ENCODE results near the gene IL17REL. TPM values are rescaled to one million over a fixed set of nuclear protein-coding genes. Genes with fewer than 3 reads are reported as not detected.
A peak's percentile ranks its signal among the peaks of the same experiment; 100 is the strongest.

Gene IL17REL
- total and polyA plus RNA-seq, 12 donors, result not detected

GRCh38 chr22:49996518-49997250 is 15.9 kb downstream of the IL17REL start:
- intact Hi-C loops (cut with DNase I), result no loop called here
- Histone ChIP-seq H3K4me1 (replicated peaks in 1 of 2) (peaks cover 0 to 8% of the 10 kb centered on the region in 2 donors), H3K4me3 (no peak overlapping the region), H3K27me3 (peaks cover 14% of the 10 kb centered on the region), H3K36me3 (replicated peaks in 1 of 2) (no peaks in the 10 kb centered on the region), H3K27ac (no peak overlapping the region), H3K9me3 (replicated peaks in 1 of 3) (peaks cover 0 to 3% (median 0%) of the 10 kb centered on the region in 3 donors)
- 84 to 87% (median 86%) methylated on average over 16 to 19 of the region's 19 CpGs; no CpG with 5 or more reads in 1 of the 4 donors for WGBS, 4 donors
- no peak for TF ChIP-seq POLR2A (IDR thresholded peaks at IDR 0.05)
- TF ChIP-seq CTCF (IDR thresholded peaks at IDR 0.05), result no peak
- DNase-seq, result peak in 1 of 7 donors; percentile 11

- Histone ChIP-seq H3K36me3 (replicated peaks in 1 of 2) (no peaks in the 10 kb centered on the region), H3K27ac (no peak overlapping the region), H3K4me3 (no peak overlapping the region), H3K9me3 (replicated peaks in 1 of 3) (peaks cover 0 to 9% (median 0%) of the 10 kb centered on the region in 3 donors), H3K4me1 (replicated peaks in 1 of 2) (peaks cover 0 to 8% of the 10 kb centered on the region in 2 donors), H3K27me3 (peaks cover 14% of the 10 kb centered on the region)
- intact Hi-C loops (cut with DNase I), result no loop called here
- no peak for TF ChIP-seq CTCF (IDR thresholded peaks at IDR 0.05)
- TF ChIP-seq POLR2A (IDR thresholded peaks at IDR 0.05), result no peak
- no peak for DNase-seq
- WGBS, 4 donors, result 62 to 90% (median 88%) methylated on average over 2 to 4 of the region's 4 CpGs
Measured at GRCh38 chr22:49996119-49996517, 16.4 kb downstream of the IL17REL start.

GRCh38 chr22:49995361-49996118 is 17.0 kb downstream of the IL17REL start:
- DNase-seq, result peak in 1 of 7 donors; percentile 16
- H3K27me3 ChIP-seq, result peaks cover 9% of the 10 kb centered on the region
- no peak overlapping the region for H3K4me3 ChIP-seq
- intact Hi-C loops (cut with DNase I), result no loop called here
- H3K9me3 ChIP-seq (replicated peaks in 1 of 3), result peaks cover 0 to 14% (median 0%) of the 10 kb centered on the region in 3 donors
- no peaks in the 10 kb centered on the region for H3K36me3 ChIP-seq (replicated peaks in 1 of 2)
- TF ChIP-seq CTCF (IDR thresholded peaks at IDR 0.05) (no peak), POLR2A (IDR thresholded peaks at IDR 0.05) (no peak)
- 83 to 92% (median 86%) methylated on average over 2 to 10 of the region's 10 CpGs for WGBS, 4 donors
- H3K4me1 ChIP-seq (replicated peaks in 1 of 2), result peaks cover 0 to 8% of the 10 kb centered on the region in 2 donors
- H3K27ac ChIP-seq, result no peak overlapping the region

- H3K4me1 ChIP-seq (replicated peaks in 1 of 2), result peaks cover 0 to 8% of the 10 kb centered on the region in 2 donors
- no peak for DNase-seq
- H3K36me3 ChIP-seq (replicated peaks in 1 of 2), result no peaks in the 10 kb centered on the region
- intact Hi-C loops (cut with DNase I), result no loop called here
- no peak overlapping the region for H3K27ac ChIP-seq
- TF ChIP-seq CTCF (IDR thresholded peaks at IDR 0.05) (no peak), POLR2A (IDR thresholded peaks at IDR 0.05) (no peak)
- peaks cover 3% of the 10 kb centered on the region for H3K27me3 ChIP-seq
- no peak overlapping the region for H3K4me3 ChIP-seq
- H3K9me3 ChIP-seq (replicated peaks in 1 of 3), result peaks cover 0 to 14% (median 0%) of the 10 kb centered on the region in 3 donors
- WGBS, 4 donors, result 59 to 70% (median 60%) methylated on average over 3 of the region's 3 CpGs; no CpG with 5 or more reads in 1 of the 4 donors
Measured at GRCh38 chr22:49995041-49995360, 17.6 kb downstream of the IL17REL start.

Measured in adrenal gland (tissue), 12 donors.